ENCODE data around the gene SEC16B. TPM values are rescaled to one million over a fixed set of nuclear protein-coding genes. Genes with fewer than 3 reads are reported as not detected.

Gene SEC16B
- total and polyA plus RNA-seq, 2 of the 13 experiments (the other 11 are each of a cell fraction or from before 2014, with no cell fraction given) = 4.6 to 5.8 TPM

DNA sequence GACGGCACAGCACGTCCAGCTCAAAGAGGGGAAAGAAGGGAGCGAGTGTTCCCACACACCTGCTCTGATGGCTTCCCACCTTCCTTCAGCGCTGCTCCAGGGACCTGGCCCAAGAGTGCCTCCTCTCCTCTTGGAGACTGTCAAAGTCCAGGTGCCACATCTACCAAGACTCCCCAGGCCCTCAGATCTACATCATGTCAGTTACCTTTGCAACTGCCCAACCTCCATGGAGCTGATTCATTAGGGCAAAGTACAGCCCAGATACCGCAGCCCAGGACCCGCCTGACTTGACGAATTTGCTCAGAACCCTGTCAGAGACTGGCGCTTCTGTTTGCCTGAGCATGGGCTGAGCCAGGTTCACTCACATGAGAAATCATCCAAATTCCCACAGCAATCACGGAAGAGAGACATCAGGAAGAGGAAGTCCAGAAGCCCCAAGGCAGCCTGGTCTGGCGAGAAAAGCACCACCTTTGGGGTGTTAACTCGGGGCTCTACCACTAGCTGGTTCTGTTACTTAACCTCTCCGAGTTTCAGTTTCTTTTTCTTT, at the start of gene SEC16B (continued):
- no peak for TF ChIP-seq NONO (IDR thresholded peaks at IDR 0.05)
- TF ChIP-seq NONO (CRISPR knock-in tag; conservative IDR thresholded peaks at IDR 0.05) = 0 out of 2 replicates have a peak, but pooled peaks have one; percentile 36
- TF ChIP-seq XBP1 (CRISPR knock-in tag; IDR thresholded peaks at IDR 0.05) = no peak
- TF ChIP-seq GABPB1 (CRISPR knock-in tag; IDR thresholded peaks at IDR 0.05) = 0 out of 2 replicates have a peak, but pooled peaks have one; percentile 21
- TF ChIP-seq FOXP4 (CRISPR knock-in tag; IDR thresholded peaks at IDR 0.05) = no peak
- TF ChIP-seq SPEN (CRISPR knock-in tag; IDR thresholded peaks at IDR 0.05; ENCODE audit: low read depth) = no peak
- TF ChIP-seq HOXA3 (CRISPR knock-in tag; IDR thresholded peaks at IDR 0.05) = peak; percentile 39; the same call in 1 of the 2 replicates
- TF ChIP-seq ZNF30 (CRISPR knock-in tag; IDR thresholded peaks at IDR 0.05) = 0 out of 2 replicates have a peak, but pooled peaks have one; percentile 42
- TF ChIP-seq LCORL (IDR thresholded peaks at IDR 0.05) = no peak
- peak; percentile 51; the same call in 1 of the 2 replicates for TF ChIP-seq LCORL (CRISPR knock-in tag; IDR thresholded peaks at IDR 0.05)
- 0 out of 2 replicates have a peak, but pooled peaks have one; percentile 29 for TF ChIP-seq KMT2A (CRISPR knock-in tag; IDR thresholded peaks at IDR 0.05)
- TF ChIP-seq ZNF816 (CRISPR knock-in tag; IDR thresholded peaks at IDR 0.05; ENCODE audit: borderline replicate concordance) = peak; percentile 55; the same call in 1 of the 2 replicates
- no peak for TF ChIP-seq ZHX1 (CRISPR knock-in tag; IDR thresholded peaks at IDR 0.05; ENCODE audit: low read depth)
- TF ChIP-seq TCF7L2 (IDR thresholded peaks at IDR 0.05; ENCODE audit: low read depth, low read length) = no peak
- TF ChIP-seq SOX5 (CRISPR knock-in tag; IDR thresholded peaks at IDR 0.05; ENCODE audit: borderline replicate concordance) = peak; percentile 6; the same call in 1 of the 2 replicates
- 0 out of 2 replicates have a peak, but pooled peaks have one; percentile 1 for TF ChIP-seq CTCF (CRISPR knock-in tag; IDR thresholded peaks at IDR 0.05)
- 0 out of 4 replicates have a peak, but pooled peaks of 1 of the 2 experiments have one; percentile 18 for TF ChIP-seq KLF16 (CRISPR knock-in tag; IDR thresholded peaks at IDR 0.05)
- TF ChIP-seq PLRG1 (conservative IDR thresholded peaks at IDR 0.05) = no peak
- TF ChIP-seq TRAFD1 (CRISPR knock-in tag; IDR thresholded peaks at IDR 0.05; ENCODE audit: borderline replicate concordance) = peak; percentile 69; the same call in 1 of the 2 replicates

All from HepG2 (cell line).